WI38 (cell line): ENCODE measurements around the gene OBSCN.

Experiments used
- H3K4me3 ChIP-seq: 2 replicates; pipeline ENCODE4 v1.5.1; 2011; ENCODE audit warnings: low read depth, mild to moderate bottlenecking, control low read depth, low read length
- TF ChIP-seq, protein P1 (sequence below): IDR thresholded peaks from 2 replicates; pipeline ENCODE4 v1.5.1; 2012; ENCODE audit warnings: low read depth, mild to moderate bottlenecking, control low read depth, low read length

The OBSCN gene

DNA sequence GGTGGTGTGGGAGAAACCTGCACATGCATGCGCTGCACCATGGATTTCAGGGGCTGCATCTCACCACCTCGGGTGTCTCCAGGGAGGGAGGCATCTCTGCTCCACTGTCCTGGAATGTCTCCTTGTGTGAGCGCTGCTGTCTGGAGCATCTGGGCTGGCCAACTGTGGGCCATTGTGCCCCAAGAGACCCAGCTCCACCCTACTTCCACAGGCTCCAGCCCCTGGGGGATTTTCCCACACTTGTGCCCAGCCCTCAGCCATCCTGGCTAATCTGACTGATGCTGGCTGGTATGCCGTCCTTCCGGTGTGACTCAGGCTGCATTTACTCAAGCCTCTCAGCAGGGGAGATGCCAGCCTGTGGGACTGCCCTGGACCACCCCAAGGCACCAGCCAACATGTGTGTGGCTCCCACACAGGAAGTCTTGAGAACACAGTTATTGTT lies 136.8 kb downstream of the OBSCN start:
- H3K4me3 ChIP-seq: no peak overlapping the region
- TF ChIP-seq, protein P1, sequence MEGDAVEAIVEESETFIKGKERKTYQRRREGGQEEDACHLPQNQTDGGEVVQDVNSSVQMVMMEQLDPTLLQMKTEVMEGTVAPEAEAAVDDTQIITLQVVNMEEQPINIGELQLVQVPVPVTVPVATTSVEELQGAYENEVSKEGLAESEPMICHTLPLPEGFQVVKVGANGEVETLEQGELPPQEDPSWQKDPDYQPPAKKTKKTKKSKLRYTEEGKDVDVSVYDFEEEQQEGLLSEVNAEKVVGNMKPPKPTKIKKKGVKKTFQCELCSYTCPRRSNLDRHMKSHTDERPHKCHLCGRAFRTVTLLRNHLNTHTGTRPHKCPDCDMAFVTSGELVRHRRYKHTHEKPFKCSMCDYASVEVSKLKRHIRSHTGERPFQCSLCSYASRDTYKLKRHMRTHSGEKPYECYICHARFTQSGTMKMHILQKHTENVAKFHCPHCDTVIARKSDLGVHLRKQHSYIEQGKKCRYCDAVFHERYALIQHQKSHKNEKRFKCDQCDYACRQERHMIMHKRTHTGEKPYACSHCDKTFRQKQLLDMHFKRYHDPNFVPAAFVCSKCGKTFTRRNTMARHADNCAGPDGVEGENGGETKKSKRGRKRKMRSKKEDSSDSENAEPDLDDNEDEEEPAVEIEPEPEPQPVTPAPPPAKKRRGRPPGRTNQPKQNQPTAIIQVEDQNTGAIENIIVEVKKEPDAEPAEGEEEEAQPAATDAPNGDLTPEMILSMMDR: no peak

DNA sequence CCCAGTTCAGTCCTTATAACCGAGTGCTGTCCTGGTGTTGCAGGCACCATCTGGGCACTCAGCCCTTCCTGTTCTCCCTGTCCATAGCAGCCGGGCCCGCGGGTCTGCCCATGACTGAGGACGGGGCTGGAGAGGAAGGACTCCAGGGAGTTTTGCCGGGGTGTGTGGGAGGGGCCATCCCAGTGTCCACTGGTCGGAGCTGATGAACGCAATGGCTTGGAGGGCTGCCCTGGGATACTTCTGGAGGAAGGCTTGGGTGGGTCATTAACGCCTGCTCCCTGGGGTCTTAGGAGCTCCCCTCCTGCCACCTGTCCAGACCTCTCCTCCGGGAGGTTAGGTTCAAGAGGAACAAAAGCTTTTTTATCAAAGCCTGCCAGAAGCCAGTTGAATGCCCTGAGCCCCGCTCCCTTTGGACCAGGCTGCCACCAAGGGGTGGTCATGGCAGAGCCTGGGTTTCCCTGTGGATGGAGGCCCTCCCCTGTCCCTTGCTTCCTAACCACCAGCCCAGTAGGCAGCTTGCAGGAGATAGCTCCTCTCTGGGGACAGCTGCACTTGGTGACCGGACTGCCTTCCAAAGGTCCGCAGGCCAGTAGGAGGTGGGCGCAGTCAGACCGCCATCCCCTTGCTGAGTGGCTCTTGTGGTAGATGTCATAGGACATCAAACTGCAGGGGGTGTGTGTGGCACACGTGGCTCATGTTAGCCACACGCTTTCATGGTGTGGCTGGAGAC lies 137.5 kb downstream of the OBSCN start:
- TF ChIP-seq, protein P1: no peak

DNA sequence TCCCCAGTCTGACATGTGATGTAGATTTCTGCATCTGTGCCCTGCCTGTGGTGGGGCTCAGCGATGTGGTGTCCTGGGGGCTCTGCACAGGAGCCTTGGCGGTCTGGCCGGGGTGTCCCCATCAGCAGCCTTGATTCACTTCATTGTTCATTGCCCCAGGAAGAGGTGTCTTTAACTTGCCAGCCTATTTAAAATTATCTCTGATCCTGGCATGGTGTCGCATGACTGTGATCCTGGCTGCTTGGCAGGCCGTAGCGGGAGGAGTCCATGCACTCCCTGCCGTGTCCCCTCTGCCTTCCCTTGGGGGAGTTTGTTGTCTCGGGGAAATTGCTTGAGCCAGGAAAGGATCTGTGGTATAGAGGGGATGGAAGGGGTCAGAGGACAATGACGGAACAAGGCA lies 138.9 kb downstream of the OBSCN start:
- TF ChIP-seq, protein P1: no peak
- no peak overlapping the region for H3K4me3 ChIP-seq

More for the DNA sequence above, 137.5 kb downstream of the OBSCN start:
- no peak overlapping the region for H3K4me3 ChIP-seq

DNA sequence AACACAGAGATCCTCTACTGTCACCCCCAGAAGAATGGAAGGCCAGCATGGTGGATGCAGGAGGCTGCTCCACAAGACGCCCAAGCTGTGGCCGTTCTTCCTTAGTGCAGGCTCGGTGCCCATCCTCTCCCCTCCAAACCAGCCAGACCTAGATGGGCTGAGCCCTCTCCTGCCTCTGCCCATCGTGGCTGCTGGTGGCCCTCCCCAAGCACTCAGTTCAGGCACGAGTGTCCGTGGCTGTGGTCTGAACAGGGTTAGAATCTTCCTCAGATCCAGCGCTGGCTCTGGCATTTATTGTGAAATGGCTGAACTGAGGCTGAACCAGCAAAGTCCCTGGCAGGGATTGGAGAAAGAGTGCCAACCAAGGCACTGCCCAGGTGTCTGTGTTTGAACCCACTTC lies 139.3 kb downstream of the OBSCN start:
- TF ChIP-seq, protein P1: no peak

DNA sequence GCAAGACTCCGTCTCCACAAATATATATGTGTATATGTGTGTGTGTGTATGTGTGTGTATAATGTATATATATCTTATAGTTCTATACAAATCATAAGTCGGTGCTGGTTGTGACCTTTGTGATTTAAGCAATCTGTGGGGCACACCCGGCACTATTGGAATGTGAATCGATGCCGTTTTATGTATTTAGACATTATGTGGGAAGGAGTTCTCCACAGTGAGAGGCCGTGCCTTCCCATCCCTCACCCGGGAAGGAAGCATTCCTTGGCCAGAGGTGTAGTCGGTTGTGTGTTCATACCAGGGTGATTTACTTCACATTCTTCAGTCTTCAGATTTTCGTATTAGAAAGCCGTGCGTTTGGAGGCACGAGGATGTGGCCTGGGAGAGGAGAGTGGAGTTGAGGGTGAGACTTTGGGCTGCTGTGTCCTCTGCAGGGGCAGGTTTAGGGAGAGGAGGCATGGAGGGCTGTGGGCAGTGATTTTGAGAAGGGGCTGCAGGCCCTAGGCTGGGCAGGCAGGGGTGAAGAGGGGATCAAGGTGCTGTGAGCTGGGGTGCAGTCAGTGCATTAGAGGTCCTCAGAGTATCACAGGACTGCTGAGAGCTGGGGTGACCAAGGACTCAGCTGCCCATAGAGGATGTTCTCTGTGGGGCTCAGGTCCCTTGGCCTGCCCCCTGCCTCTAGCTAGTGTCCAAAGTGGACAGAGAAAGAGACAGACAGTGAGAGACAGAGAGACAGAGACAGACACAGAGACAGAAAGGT lies 141.0 kb downstream of the OBSCN start:
- no peak overlapping the region for H3K4me3 ChIP-seq
- TF ChIP-seq, protein P1: no peak

More for the DNA sequence above, 139.3 kb downstream of the OBSCN start:
- H3K4me3 ChIP-seq: no peak overlapping the region

DNA sequence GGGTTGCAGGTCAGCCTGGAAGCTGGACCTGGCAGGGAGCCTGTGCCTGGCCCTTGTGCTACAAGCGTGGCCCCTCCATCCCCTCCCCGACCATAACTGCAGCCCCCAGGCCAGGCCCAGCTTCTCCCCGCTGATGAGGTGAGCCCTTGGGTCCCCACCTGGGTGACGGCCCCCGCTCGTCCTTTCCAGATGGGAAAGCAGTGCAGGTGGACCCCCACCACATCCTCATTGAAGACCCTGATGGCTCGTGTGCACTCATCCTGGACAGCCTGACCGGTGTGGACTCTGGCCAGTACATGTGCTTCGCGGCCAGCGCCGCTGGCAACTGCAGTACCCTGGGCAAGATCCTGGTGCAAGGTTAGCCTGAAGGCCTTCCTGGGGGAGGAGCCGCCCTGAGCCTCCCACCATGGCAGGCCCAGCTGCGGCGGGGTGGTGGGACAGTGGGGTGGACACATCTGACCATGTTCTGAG lies 141.9 kb downstream of the OBSCN start:
- TF ChIP-seq, protein P1: no peak
- H3K4me3 ChIP-seq: no peak overlapping the region
